DMS53 (cell line): ENCODE measurements around the gene PAX4.

Source experiments
- DNase-seq: peaks from one replicate; lab custom pipeline; 2025; lab: John Stamatoyannopoulos, UW

The PAX4 gene

GRCh38 chr7:127618042-127618441, at the start of gene PAX4:
Gene PAX4, minus strand, starts transcription at chr7:127618142. Its CDS starts 2,214 bp downstream, at chr7:127615928.
- DNase-seq = no peak

- peak; percentile 20 for DNase-seq
These were observed 49.2 kb upstream of the PAX4 start for GRCh38 chr7:127667017-127667670.

GRCh38 chr7:127666602-127667001, 48.7 kb upstream of the PAX4 start:
- no peak for DNase-seq

- DNase-seq = no peak
These were observed 48.0 kb upstream of the PAX4 start for GRCh38 chr7:127665922-127666321.

- no peak for DNase-seq
These were observed 41.2 kb upstream of the PAX4 start for GRCh38 chr7:127658970-127659630.

GRCh38 chr7:127657500-127657899, 39.6 kb upstream of the PAX4 start:
- no peak for DNase-seq

GRCh38 chr7:127655720-127656119, 37.8 kb upstream of the PAX4 start:
- DNase-seq = no peak

GRCh38 chr7:127654404-127655394, 36.8 kb upstream of the PAX4 start:
- peak; percentile 16 for DNase-seq

GRCh38 chr7:127653396-127653795, 35.5 kb upstream of the PAX4 start:
- no peak for DNase-seq

- DNase-seq = peak; percentile 75
These were observed 34.6 kb upstream of the PAX4 start for GRCh38 chr7:127652333-127653248.

GRCh38 chr7:127651556-127652332, 33.8 kb upstream of the PAX4 start, which contains the start of gene SND1:
Gene SND1, plus strand, starts transcription at chr7:127652194. Its CDS starts 180 bp downstream, at chr7:127652374.
- peak; percentile 100 for DNase-seq

- DNase-seq = peak; percentile 93
These were observed 33.1 kb upstream of the PAX4 start for GRCh38 chr7:127650847-127651555.

- no peak for DNase-seq
These were observed 31.0 kb upstream of the PAX4 start for GRCh38 chr7:127648986-127649385.

- no peak for DNase-seq
These were observed 29.7 kb upstream of the PAX4 start for GRCh38 chr7:127647636-127648035.

GRCh38 chr7:127644484-127644883, 26.5 kb upstream of the PAX4 start:
- DNase-seq = no peak

GRCh38 chr7:127638197-127638596, 20.3 kb upstream of the PAX4 start:
- DNase-seq = no peak

GRCh38 chr7:127635659-127636285, 17.8 kb upstream of the PAX4 start:
- DNase-seq = no peak

- no peak for DNase-seq
These were observed 14.5 kb upstream of the PAX4 start for GRCh38 chr7:127632276-127632910.
